ENCODE data around the gene DOCK9. TPM values are rescaled to one million over a fixed set of nuclear protein-coding genes. Genes with fewer than 3 reads are reported as not detected.
A peak's percentile ranks its signal among the peaks of the same experiment; 100 is the strongest.

The DOCK9 gene
- total RNA-seq, 1 experiment from 2014 or later, result 36.6 TPM

DNA sequence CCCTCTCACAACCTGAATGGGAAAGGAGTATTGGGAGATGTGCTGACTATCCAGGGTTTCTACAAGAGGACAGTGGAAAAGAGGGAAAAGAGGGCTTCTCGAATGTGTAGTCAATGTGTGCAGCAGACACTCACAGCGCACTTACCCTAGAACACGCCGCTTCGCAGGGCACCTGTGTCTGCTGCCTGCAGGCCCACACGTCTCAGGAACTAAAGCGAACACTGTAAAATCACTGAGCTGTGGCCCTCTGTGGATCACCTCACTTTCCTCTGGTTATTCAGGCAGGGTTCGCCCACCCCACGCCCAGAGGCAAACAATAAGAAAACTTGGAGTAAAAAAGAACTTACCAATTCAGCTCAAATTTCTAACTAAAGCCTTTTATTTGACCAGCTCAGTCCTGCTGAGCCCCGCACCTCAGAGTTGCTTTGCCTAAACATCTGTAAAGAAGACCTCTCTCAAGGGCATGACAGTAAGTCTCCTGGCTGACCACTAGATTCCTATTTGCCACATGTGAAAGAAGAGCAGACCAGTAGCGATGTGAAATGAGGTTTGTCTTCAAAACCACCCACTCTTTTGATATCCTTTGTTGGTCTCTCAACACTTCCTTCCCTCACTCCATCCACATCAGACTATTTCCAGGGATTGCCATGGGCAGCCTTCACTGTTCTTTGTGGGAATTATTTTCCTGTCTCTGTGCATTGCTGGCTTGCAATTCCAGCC is 19.3 kb upstream of the DOCK9 start:
- H3K36me3 Mint-ChIP-seq, result no peaks in the 10 kb centered on the region
- CTCF ChIA-PET, result no interaction called here
- no peak for DNase-seq (ENCODE audit: low spot score)
- H3K4me3 Mint-ChIP-seq, result no peak overlapping the region
- no peaks in the 10 kb centered on the region for H3K9me3 Mint-ChIP-seq
- ATAC-seq, result no peak
- POLR2A ChIA-PET, result no interaction called here
- TF ChIP-seq, protein P1, sequence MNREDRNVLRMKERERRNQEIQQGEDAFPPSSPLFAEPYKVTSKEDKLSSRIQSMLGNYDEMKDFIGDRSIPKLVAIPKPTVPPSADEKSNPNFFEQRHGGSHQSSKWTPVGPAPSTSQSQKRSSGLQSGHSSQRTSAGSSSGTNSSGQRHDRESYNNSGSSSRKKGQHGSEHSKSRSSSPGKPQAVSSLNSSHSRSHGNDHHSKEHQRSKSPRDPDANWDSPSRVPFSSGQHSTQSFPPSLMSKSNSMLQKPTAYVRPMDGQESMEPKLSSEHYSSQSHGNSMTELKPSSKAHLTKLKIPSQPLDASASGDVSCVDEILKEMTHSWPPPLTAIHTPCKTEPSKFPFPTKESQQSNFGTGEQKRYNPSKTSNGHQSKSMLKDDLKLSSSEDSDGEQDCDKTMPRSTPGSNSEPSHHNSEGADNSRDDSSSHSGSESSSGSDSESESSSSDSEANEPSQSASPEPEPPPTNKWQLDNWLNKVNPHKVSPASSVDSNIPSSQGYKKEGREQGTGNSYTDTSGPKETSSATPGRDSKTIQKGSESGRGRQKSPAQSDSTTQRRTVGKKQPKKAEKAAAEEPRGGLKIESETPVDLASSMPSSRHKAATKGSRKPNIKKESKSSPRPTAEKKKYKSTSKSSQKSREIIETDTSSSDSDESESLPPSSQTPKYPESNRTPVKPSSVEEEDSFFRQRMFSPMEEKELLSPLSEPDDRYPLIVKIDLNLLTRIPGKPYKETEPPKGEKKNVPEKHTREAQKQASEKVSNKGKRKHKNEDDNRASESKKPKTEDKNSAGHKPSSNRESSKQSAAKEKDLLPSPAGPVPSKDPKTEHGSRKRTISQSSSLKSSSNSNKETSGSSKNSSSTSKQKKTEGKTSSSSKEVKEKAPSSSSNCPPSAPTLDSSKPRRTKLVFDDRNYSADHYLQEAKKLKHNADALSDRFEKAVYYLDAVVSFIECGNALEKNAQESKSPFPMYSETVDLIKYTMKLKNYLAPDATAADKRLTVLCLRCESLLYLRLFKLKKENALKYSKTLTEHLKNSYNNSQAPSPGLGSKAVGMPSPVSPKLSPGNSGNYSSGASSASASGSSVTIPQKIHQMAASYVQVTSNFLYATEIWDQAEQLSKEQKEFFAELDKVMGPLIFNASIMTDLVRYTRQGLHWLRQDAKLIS (CRISPR knock-in tag; IDR thresholded peaks at IDR 0.05; ENCODE audit: borderline replicate concordance), result no peak
- TF ChIP-seq ETV6 (CRISPR knock-in tag; IDR thresholded peaks at IDR 0.05), result no peak
- no peak for TF ChIP-seq NFATC4 (CRISPR knock-in tag; IDR thresholded peaks at IDR 0.05)
- no peak for TF ChIP-seq FOXJ3 (CRISPR knock-in tag; IDR thresholded peaks at IDR 0.05; ENCODE audit: borderline replicate concordance)
- TF ChIP-seq, protein P2, sequence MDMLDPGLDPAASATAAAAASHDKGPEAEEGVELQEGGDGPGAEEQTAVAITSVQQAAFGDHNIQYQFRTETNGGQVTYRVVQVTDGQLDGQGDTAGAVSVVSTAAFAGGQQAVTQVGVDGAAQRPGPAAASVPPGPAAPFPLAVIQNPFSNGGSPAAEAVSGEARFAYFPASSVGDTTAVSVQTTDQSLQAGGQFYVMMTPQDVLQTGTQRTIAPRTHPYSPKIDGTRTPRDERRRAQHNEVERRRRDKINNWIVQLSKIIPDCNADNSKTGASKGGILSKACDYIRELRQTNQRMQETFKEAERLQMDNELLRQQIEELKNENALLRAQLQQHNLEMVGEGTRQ (CRISPR knock-in tag; IDR thresholded peaks at IDR 0.05), result no peak
- TF ChIP-seq, protein P3, sequence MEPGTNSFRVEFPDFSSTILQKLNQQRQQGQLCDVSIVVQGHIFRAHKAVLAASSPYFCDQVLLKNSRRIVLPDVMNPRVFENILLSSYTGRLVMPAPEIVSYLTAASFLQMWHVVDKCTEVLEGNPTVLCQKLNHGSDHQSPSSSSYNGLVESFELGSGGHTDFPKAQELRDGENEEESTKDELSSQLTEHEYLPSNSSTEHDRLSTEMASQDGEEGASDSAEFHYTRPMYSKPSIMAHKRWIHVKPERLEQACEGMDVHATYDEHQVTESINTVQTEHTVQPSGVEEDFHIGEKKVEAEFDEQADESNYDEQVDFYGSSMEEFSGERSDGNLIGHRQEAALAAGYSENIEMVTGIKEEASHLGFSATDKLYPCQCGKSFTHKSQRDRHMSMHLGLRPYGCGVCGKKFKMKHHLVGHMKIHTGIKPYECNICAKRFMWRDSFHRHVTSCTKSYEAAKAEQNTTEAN (CRISPR knock-in tag; IDR thresholded peaks at IDR 0.05), result no peak
- TF ChIP-seq, protein P4, sequence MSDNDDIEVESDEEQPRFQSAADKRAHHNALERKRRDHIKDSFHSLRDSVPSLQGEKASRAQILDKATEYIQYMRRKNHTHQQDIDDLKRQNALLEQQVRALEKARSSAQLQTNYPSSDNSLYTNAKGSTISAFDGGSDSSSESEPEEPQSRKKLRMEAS (CRISPR knock-in tag; IDR thresholded peaks at IDR 0.05), result no peak
- TF ChIP-seq ZNF671 (CRISPR knock-in tag; IDR thresholded peaks at IDR 0.05), result no peak
- no peak for TF ChIP-seq NFYB (CRISPR knock-in tag; conservative IDR thresholded peaks at IDR 0.05; ENCODE audit: low read depth)
- peak overlapping the region; percentile 64; the same call in 1 of the 2 replicates for H3K27ac Mint-ChIP-seq
- peaks cover 39% of the 10 kb centered on the region for H3K4me1 Mint-ChIP-seq
- no peaks in the 10 kb centered on the region for H3K27me3 Mint-ChIP-seq (ENCODE audit: low read depth)

DNA sequence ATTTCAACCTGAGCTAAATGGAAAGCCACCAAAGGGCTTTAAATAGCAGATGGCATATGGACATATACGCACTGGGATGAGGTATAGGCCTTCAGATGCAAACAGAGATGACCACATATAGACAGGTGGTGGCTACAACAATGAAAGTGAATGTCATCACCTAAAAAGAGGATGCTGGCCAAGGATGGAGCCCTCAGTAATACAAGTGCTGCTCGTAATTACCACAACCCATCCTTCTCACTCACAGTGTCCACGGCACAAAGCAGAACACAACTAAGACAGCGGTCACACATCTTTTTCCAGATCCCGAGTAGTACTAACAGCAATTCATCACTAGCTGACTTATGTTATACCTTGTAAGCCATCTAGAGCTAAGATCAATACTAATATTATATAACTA is 18.2 kb upstream of the DOCK9 start:
- H3K27ac Mint-ChIP-seq, result no peak overlapping the region
- CTCF ChIA-PET, result interaction anchor here (0.9 kb wide), 1 partner anchor 33 kb away, joined by 3 read pairs; no protein-coding TSS in a partner anchor
- H3K36me3 Mint-ChIP-seq, result no peaks in the 10 kb centered on the region
- H3K27me3 Mint-ChIP-seq (ENCODE audit: low read depth), result no peaks in the 10 kb centered on the region
- H3K4me3 Mint-ChIP-seq, result no peak overlapping the region
- peaks cover 33% of the 10 kb centered on the region for H3K4me1 Mint-ChIP-seq
- TF ChIP-seq RELA (CRISPR knock-in tag; IDR thresholded peaks at IDR 0.05; ENCODE audit: borderline replicate concordance) (no peak), FOXP1 (CRISPR knock-in tag; IDR thresholded peaks at IDR 0.05; ENCODE audit: borderline replicate concordance) (no peak), SMAD3 (CRISPR knock-in tag; IDR thresholded peaks at IDR 0.05; ENCODE audit: borderline replicate concordance) (no peak), GRHL2 (CRISPR knock-in tag; IDR thresholded peaks at IDR 0.05; ENCODE audit: insufficient replicate concordance, severe bottlenecking) (no peak), FOXJ3 (CRISPR knock-in tag; IDR thresholded peaks at IDR 0.05; ENCODE audit: borderline replicate concordance) (no peak), FOXK1 (CRISPR knock-in tag; IDR thresholded peaks at IDR 0.05) (no peak)
- TF ChIP-seq, protein P5, sequence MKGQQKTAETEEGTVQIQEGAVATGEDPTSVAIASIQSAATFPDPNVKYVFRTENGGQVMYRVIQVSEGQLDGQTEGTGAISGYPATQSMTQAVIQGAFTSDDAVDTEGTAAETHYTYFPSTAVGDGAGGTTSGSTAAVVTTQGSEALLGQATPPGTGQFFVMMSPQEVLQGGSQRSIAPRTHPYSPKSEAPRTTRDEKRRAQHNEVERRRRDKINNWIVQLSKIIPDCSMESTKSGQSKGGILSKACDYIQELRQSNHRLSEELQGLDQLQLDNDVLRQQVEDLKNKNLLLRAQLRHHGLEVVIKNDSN (CRISPR knock-in tag; IDR thresholded peaks at IDR 0.05), result no peak
- ATAC-seq (no peak), DNase-seq (ENCODE audit: low spot score) (no peak)
- H3K9me3 Mint-ChIP-seq, result no peaks in the 10 kb centered on the region
- POLR2A ChIA-PET, result no interaction called here

Measured in WTC11 (cell line).